K562 (cell line): Measurements from ENCODE around the gene SHROOM3. TPM values are rescaled to one million over a fixed set of nuclear protein-coding genes. Genes with fewer than 3 reads are reported as not detected.

Experiments used
- ATAC-seq: fragments of 200-7000 bp; cut with Tn5 transposase; 3 replicates; pipeline ENCODE4 v1.9.1; 2020; ENCODE audit warnings: moderate library complexity
- BruUV-seq: library from RNA; stranded (reverse); fragments of 400-500 nt; replicated peaks from 2 replicates; lab custom pipeline; 2021; lab: Mats Ljungman, UMichigan
- CTCF ChIA-PET: fragments of 300-600 bp; formaldehyde crosslinking; extraction: SDS; loops from one replicate; lab custom pipeline; 2021; ENCODE audit warnings: low intra/inter-chr PET ratio; lab: Yijun Ruan, JAX
- POLR2A ChIA-PET: fragments of 300-600, 350-650 bp; sonication (Branson Sonifier 250); formaldehyde crosslinking; extraction: SDS; loops from one replicate; lab custom pipeline; 2021; ENCODE audit warnings: antibody characterized with exemption, inconsistent platforms; lab: Yijun Ruan, JAX
- DNase-seq, 4 experiments: peaks; one replicate each; pipeline versions ENCODE4 v3.0.0 to v3.0.0-alpha.2; 2011 to 2018; ENCODE audit warnings: low spot score in 3 of 4, mixed read lengths in 3 of 4; ENCODE audit errors: extremely low read depth in 1 of 4
- FAIRE-seq: peaks from 2 replicates; lab custom pipeline; 2011; peaks lifted over from hg19 to GRCh38; lab: Jason Lieb, UNC
- H2AFZ ChIP-seq: 2 replicates; pipeline ENCODE4 v1.6.0; 2011; ENCODE audit warnings: low read depth, low read length, control low read depth, inconsistent platforms
- H3K27ac ChIP-seq: fragments of 200-600 bp; 3 replicates; pipeline ENCODE4 v1.8.0; 2011; ENCODE audit warnings: low read depth, mild to moderate bottlenecking, control low read depth, inconsistent platforms, low read length, moderate library complexity, mixed read lengths; ENCODE audit errors: extremely low read depth
- H3K27me3 ChIP-seq, 2 experiments: fragments of 300-600 bp in 1 of 2; 2 replicates in 1 of 2; 3 replicates in 1 of 2; pipeline versions ENCODE4 v1.6.0 to v1.8.0; 2011; ENCODE audit warnings: inconsistent platforms in 2 of 2, low read length in 2 of 2, mild to moderate bottlenecking in 1 of 2, mixed read lengths in 1 of 2, moderate library complexity in 1 of 2; ENCODE audit not compliant: control insufficient read depth in 2 of 2, insufficient read depth in 2 of 2
- H3K36me3 ChIP-seq: fragments of 300-600 bp; 3 replicates; pipeline ENCODE4 v1.8.0; 2011; ENCODE audit warnings: mild to moderate bottlenecking, low read length, inconsistent platforms; ENCODE audit not compliant: control insufficient read depth, insufficient read depth
- H3K4me1 ChIP-seq, 2 experiments: fragments of 200-600 bp in 1 of 2; replicated peaks in 1 of 2; 2 replicates in 1 of 2; 3 replicates in 1 of 2; pipeline versions ENCODE4 v1.5.1 to v1.8.0; 2011; ENCODE audit warnings: inconsistent platforms in 2 of 2, low read length in 2 of 2, mild to moderate bottlenecking in 1 of 2, mixed read lengths in 1 of 2, moderate library complexity in 1 of 2; ENCODE audit not compliant: control insufficient read depth in 2 of 2, insufficient read depth in 2 of 2
- H3K4me2 ChIP-seq: 2 replicates; pipeline ENCODE4 v1.6.1; 2011; ENCODE audit warnings: low read length, control low read depth, inconsistent platforms, mixed read lengths; ENCODE audit not compliant: insufficient read depth
- H3K4me3 ChIP-seq: fragments of 200-600 bp; sonication (generic), shearing (Covaris generic); 2 replicates; pipeline ENCODE4 v1.5.1; 2016; ENCODE audit warnings: control low read depth, inconsistent platforms
- H3K79me2 ChIP-seq: fragments of 200-600 bp; 3 replicates; pipeline ENCODE4 v1.8.0; 2011; ENCODE audit warnings: low read length, inconsistent platforms; ENCODE audit not compliant: control insufficient read depth, insufficient read depth
- H3K9ac ChIP-seq, 2 experiments: 2 replicates each; pipeline versions ENCODE4 v1.6.0 to v1.6.1; 2011; ENCODE audit warnings: low read depth in 2 of 2, low read length in 2 of 2, control low read depth in 1 of 2, inconsistent platforms in 1 of 2, mild to moderate bottlenecking in 1 of 2, mixed read lengths in 1 of 2; ENCODE audit not compliant: insufficient read depth in 1 of 2
- H3K9me1 ChIP-seq: one replicate; pipeline ENCODE4 v1.6.0; 2011; ENCODE audit warnings: inconsistent platforms, mild to moderate bottlenecking, low read length, moderate library complexity; ENCODE audit not compliant: control insufficient read depth, insufficient read depth
- H3K9me3 ChIP-seq: replicated peaks from 2 replicates; pipeline ENCODE4 v1.5.1; 2011; ENCODE audit warnings: low read depth, low read length, inconsistent platforms; ENCODE audit not compliant: control insufficient read depth, insufficient read depth
- H4K20me1 ChIP-seq: replicated peaks from 2 replicates; pipeline ENCODE4 v1.6.1; 2011; ENCODE audit warnings: low read length, inconsistent platforms, mixed read lengths; ENCODE audit not compliant: control insufficient read depth, insufficient read depth
- CHD1 ChIP-seq: fragments of 200-600 bp; sonication (generic); IDR thresholded peaks from one replicate; pipeline ENCODE4 v1.6.1; 2012; ENCODE audit warnings: mild to moderate bottlenecking, moderate library complexity, low read length, inconsistent platforms
- JUNB ChIP-seq: fragments of 450-650 bp; formaldehyde crosslinking; conservative IDR thresholded peaks from 2 replicates; pipeline ENCODE4 v1.4.0; 2020; ENCODE audit warnings: mild to moderate bottlenecking
- MIER1 ChIP-seq: fragments of 450-650 bp; IDR thresholded peaks from 2 replicates; pipeline ENCODE4 v1.6.1; 2016; ENCODE audit warnings: antibody characterized with exemption, mild to moderate bottlenecking, low read depth
- NFATC3 ChIP-seq: fragments of 450-650 bp; IDR thresholded peaks from 2 replicates; pipeline ENCODE4 v1.6.1; 2017; ENCODE audit warnings: mild to moderate bottlenecking
- NFIX ChIP-seq: fragments of 250-450 bp; sonication (Bioruptor Pico); IDR thresholded peaks from 2 replicates; pipeline ENCODE4 v1.4.0; 2020; ENCODE audit warnings: low read depth, mild to moderate bottlenecking, moderate library complexity
- POLR2A ChIP-seq: fragments of 450-650 bp; conservative IDR thresholded peaks from 2 replicates; pipeline ENCODE4 v1.6.1; 2016
- PRMT5 ChIP-seq: sonication (generic); formaldehyde crosslinking; IDR thresholded peaks from 2 replicates; pipeline ENCODE4 v1.5.0; 2020; ENCODE audit warnings: missing genetic modification reagents
- SMARCB1 ChIP-seq: IDR thresholded peaks from 2 replicates; pipeline ENCODE4 v1.6.1; 2011; ENCODE audit warnings: improper control_type of control experiment, low read depth; ENCODE audit not compliant: insufficient read length
- SNRNP70 ChIP-seq: fragments of 200-400 bp; formaldehyde crosslinking; optimal IDR thresholded peaks from 2 replicates; pipeline ENCODE3; 2017; ENCODE audit warnings: low read depth, low read length
- SPI1 ChIP-seq: IDR thresholded peaks from 2 replicates; pipeline ENCODE4 v1.6.1; 2011; ENCODE audit warnings: low read depth, low read length, control low read depth, borderline replicate concordance
- XRCC5 ChIP-seq: fragments of 200-400 bp; formaldehyde crosslinking; IDR thresholded peaks from 2 replicates; pipeline ENCODE4 v1.6.1; 2017; ENCODE audit warnings: low read depth, mild to moderate bottlenecking, low read length
- ZKSCAN8 ChIP-seq: fragments of 200-800 bp; sonication (Bioruptor generic); IDR thresholded peaks from 2 replicates; pipeline ENCODE4 v1.6.1; 2016; ENCODE audit warnings: missing genetic modification characterization, missing compliant biosample characterization
- ZNF253 ChIP-seq: fragments of 250-450 bp; sonication (Bioruptor Pico); conservative IDR thresholded peaks from 2 replicates; pipeline ENCODE4 v1.6.1; 2021; ENCODE audit warnings: mild to moderate bottlenecking
- ZNF316 ChIP-seq: fragments of 450-650 bp; IDR thresholded peaks from 2 replicates; pipeline ENCODE4 v1.6.1; 2016
- ZNF668 ChIP-seq: fragments of 250-450 bp; sonication (Bioruptor Pico); IDR thresholded peaks from 2 replicates; pipeline ENCODE4 v1.8.0; 2022; ENCODE audit warnings: mild to moderate bottlenecking, inconsistent platforms
- ZNF785 ChIP-seq: fragments of 250-450 bp; sonication (Bioruptor Pico); IDR thresholded peaks from 2 replicates; pipeline ENCODE4 v1.4.0; 2020; ENCODE audit warnings: mild to moderate bottlenecking
- WGBS: fragments of 100-300 bp; shearing (Covaris generic); methylation state at CpG from one replicate; pipeline ENCODE4 v1.1.6; 2016; ENCODE audit warnings: low coverage, mixed read lengths; ENCODE audit not compliant: insufficient coverage; ENCODE audit errors: missing lambda C conversion rate; 5-methylcytosine and 5-hydroxymethylcytosine counted together
- in situ Hi-C: fragments of 300-500 bp; cut with MboI; formaldehyde crosslinking; loops from 4 replicates; pipeline ENCODE4 v1.15.0; 2018; ENCODE audit warnings: inconsistent platforms, mixed read lengths
- intact Hi-C: fragments of 100-400 bp; cut with micrococcal nuclease; formaldehyde crosslinking; loops from 2 replicates; pipeline ENCODE4 v1.14.2; 2022
- polyA plus RNA-seq, 8 experiments: library from polyadenylated mRNA; depleted of rRNA in 4 of 8; stranded (reverse) in 5 of 8; unstranded in 3 of 8; fragments of >200 nt; fragmentation: Nextera tagmentation in 2 of 8; fragmentation: Illumina TruSeq in 1 of 8; extraction: Ambion mirVana in 2 of 8; extraction: Trizol in 1 of 8; gene quantifications; 2 replicates each; pipeline versions ENCODE4 v1.2.1 to v1.2.3, GENCODE V29; 2011 to 2014; ENCODE audit warnings: inconsistent platforms in 1 of 8, missing spikeins in 1 of 8
- total RNA-seq, 7 experiments: library from RNA; depleted of rRNA in 6 of 7; stranded (reverse); fragments of >200 nt in 6 of 7; fragmentation: Illumina TruSeq in 2 of 7; extraction: Trizol in 2 of 7; gene quantifications; 2 replicates each; pipeline versions ENCODE4 v1.2.1 to v1.2.3, GENCODE V29; 2011 to 2021; ENCODE audit warnings: low replicate concordance in 1 of 7
- TF ChIP-seq, protein P1 (sequence below): fragments of 200-400 bp; formaldehyde crosslinking; IDR thresholded peaks from 2 replicates; pipeline ENCODE4 v1.6.1; 2017; ENCODE audit warnings: mild to moderate bottlenecking, low read depth, low read length, moderate library complexity
- TF ChIP-seq, protein P2 (sequence below), 3 experiments: fragments of 200-800 bp in 1 of 3; sonication (Bioruptor generic) in 1 of 3; sonication (generic) in 1 of 3; formaldehyde crosslinking in 1 of 3; IDR thresholded peaks; 2 replicates each; pipeline versions ENCODE4 v1.6.1 to v1.8.0; 2016 to 2022; ENCODE audit warnings: mild to moderate bottlenecking in 2 of 3, missing compliant biosample characterization in 2 of 3, missing genetic modification characterization in 2 of 3, missing genetic modification reagents in 1 of 3
- TF ChIP-seq, protein P3 (sequence below): fragments of 450-650 bp; IDR thresholded peaks from 2 replicates; pipeline ENCODE4 v1.6.1; 2016; ENCODE audit warnings: borderline replicate concordance

Gene SHROOM3
- total and polyA plus RNA-seq, 9 of the 15 experiments (the other 6 are each of a cell fraction or from before 2014, with no cell fraction given), result 0.01 to 0.07 TPM; not detected in 7

DNA sequence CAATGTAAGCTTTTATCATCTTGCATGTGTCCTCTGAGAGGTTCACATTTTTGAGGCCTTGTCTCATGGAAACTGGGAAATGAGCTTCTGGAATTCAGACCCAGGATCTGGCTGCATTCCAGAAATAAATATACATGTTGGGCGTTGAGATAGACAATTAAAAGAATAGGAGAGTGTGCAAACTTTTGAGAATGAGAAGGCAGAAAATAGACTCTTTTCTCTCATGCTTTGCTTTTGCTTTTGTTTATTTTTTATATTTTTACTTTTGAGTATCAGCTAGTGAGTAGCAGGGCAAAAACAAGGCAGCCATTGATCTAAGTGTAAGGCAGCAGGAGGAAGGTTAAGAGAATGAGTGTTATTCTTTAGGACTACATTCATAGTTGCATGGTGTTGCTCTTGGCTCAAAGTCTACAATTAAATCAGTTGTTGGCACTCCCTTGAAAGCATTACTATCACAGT is 12.4 kb downstream of the SHROOM3 start:
- Histone ChIP-seq H3K79me2 (no peaks in the 10 kb centered on the region), H3K4me1 (no peaks in the 10 kb centered on the region), H3K9me3 (no peaks in the 10 kb centered on the region), H3K9me1 (no peaks in the 10 kb centered on the region), H3K4me2 (no peak overlapping the region), H3K27ac (no peak overlapping the region), H3K36me3 (no peaks in the 10 kb centered on the region), H4K20me1 (no peaks in the 10 kb centered on the region), H2AFZ (no peak overlapping the region), H3K27me3 (peaks cover 0 to 7% of the 10 kb centered on the region in 2 experiments; a peak in 2 of 5 replicates), H3K4me3 (no peak overlapping the region), H3K9ac (no peak overlapping the region)
- ChIA-PET CTCF (no interaction called here), POLR2A (no interaction called here)
- in situ Hi-C loops, result no loop called here
- DNase-seq, result no peak
- WGBS, result 0% methylated on average over 1 of the region's 1 CpG
- BruUV-seq, result no TSS peak
- no peak for ATAC-seq
- TF ChIP-seq, protein P1, sequence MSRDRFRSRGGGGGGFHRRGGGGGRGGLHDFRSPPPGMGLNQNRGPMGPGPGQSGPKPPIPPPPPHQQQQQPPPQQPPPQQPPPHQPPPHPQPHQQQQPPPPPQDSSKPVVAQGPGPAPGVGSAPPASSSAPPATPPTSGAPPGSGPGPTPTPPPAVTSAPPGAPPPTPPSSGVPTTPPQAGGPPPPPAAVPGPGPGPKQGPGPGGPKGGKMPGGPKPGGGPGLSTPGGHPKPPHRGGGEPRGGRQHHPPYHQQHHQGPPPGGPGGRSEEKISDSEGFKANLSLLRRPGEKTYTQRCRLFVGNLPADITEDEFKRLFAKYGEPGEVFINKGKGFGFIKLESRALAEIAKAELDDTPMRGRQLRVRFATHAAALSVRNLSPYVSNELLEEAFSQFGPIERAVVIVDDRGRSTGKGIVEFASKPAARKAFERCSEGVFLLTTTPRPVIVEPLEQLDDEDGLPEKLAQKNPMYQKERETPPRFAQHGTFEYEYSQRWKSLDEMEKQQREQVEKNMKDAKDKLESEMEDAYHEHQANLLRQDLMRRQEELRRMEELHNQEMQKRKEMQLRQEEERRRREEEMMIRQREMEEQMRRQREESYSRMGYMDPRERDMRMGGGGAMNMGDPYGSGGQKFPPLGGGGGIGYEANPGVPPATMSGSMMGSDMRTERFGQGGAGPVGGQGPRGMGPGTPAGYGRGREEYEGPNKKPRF, result no peak
- no peak for TF ChIP-seq ZNF316
- TF ChIP-seq NFIX (CRISPR knock-in tag), result no peak
- no peak for TF ChIP-seq ZNF253 (CRISPR knock-in tag)
- TF ChIP-seq ZKSCAN8 (CRISPR knock-in tag), result no peak
- TF ChIP-seq, protein P2, sequence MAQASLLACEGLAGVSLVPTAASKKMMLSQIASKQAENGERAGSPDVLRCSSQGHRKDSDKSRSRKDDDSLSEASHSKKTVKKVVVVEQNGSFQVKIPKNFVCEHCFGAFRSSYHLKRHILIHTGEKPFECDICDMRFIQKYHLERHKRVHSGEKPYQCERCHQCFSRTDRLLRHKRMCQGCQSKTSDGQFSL (CRISPR knock-in tag; IDR thresholded peaks at IDR 0.05), result no peak
- TF ChIP-seq, protein P2 (tag; IDR thresholded peaks at IDR 0.05), result no peak
- TF ChIP-seq ZNF668 (CRISPR knock-in tag), result no peak
- TF ChIP-seq ZNF785 (CRISPR knock-in tag), result no peak
- no peak for TF ChIP-seq XRCC5
- no peak for TF ChIP-seq MIER1
- no peak for TF ChIP-seq SPI1
- TF ChIP-seq JUNB (CRISPR knock-in tag), result no peak
- no peak for TF ChIP-seq CHD1
- TF ChIP-seq, protein P3, sequence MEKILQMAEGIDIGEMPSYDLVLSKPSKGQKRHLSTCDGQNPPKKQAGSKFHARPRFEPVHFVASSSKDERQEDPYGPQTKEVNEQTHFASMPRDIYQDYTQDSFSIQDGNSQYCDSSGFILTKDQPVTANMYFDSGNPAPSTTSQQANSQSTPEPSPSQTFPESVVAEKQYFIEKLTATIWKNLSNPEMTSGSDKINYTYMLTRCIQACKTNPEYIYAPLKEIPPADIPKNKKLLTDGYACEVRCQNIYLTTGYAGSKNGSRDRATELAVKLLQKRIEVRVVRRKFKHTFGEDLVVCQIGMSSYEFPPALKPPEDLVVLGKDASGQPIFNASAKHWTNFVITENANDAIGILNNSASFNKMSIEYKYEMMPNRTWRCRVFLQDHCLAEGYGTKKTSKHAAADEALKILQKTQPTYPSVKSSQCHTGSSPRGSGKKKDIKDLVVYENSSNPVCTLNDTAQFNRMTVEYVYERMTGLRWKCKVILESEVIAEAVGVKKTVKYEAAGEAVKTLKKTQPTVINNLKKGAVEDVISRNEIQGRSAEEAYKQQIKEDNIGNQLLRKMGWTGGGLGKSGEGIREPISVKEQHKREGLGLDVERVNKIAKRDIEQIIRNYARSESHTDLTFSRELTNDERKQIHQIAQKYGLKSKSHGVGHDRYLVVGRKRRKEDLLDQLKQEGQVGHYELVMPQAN, result no peak
- no peak for TF ChIP-seq POLR2A
- TF ChIP-seq PRMT5 (CRISPR knock-in tag), result no peak
- TF ChIP-seq SNRNP70, result no peak
- no peak for TF ChIP-seq NFATC3
- no peak for TF ChIP-seq SMARCB1
- intact Hi-C loops, result no loop called here
- no peak for FAIRE-seq
